ENCODE measurements around the gene COLEC11.
"Not testable (repeated sequence)": the region's sequence is repeated elsewhere in the genome, so short reads cannot be mapped to it uniquely, and the experiment has no call there.

Gene COLEC11

GRCh38 chr2:3655871-3656761 lies 61.2 kb downstream of the COLEC11 start:
- no peak for DNase-seq

DNA sequence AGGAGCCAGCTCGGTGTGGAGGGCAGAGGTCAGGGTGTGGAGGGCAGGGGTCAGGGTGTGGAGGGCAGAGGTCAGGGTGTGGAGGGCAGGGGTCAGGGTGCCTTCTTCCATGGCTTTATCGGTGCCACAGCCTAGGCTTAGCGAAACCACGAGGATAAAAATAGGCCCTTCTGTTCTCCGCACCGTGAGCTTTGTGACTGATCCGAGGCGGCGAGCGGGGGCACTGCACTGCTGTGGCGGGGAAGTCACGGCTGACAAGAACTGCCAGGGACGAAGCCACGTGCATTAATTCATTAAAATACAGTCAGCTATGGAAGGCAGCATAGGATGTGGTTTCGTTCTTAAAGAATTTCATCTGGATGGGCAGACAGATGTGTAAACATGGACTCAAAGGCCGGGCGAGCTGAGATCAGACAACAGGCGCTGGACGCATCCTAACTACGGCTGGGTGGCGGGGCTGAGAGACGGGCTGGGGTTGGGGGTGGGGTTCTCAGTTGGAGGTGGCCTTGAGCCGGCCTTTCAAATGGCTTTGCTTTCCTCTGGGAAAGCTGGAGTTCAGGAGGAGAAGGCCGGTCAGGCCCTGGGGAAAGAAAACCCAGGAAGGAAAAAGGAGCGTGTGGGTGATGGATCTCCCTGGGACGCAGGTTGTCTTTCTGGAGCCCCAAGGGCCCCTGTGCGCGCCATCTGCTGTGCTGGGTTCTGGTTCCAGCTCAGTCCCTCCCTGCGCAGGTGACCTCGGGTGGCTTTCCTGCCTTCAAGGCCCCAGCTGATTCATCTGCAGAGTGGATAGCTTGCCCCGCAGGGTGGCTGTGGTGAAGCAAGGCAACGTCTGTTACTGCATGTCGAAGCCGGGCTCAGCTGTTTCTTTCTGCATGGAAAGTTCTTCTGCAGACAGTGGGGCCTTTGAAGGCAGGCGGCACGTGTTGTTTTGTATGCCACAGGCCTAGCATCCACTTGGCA lies 62.1 kb downstream of the COLEC11 start:
- DNase-seq: no peak

- no peak for DNase-seq
These were observed 63.0 kb downstream of the COLEC11 start, which contains the start of gene ALLC for GRCh38 chr2:3657881-3658280. ALLC (plus strand) TSS chr2:3658200; CDS start chr2:3671158, 12,958 bp downstream.

DNA sequence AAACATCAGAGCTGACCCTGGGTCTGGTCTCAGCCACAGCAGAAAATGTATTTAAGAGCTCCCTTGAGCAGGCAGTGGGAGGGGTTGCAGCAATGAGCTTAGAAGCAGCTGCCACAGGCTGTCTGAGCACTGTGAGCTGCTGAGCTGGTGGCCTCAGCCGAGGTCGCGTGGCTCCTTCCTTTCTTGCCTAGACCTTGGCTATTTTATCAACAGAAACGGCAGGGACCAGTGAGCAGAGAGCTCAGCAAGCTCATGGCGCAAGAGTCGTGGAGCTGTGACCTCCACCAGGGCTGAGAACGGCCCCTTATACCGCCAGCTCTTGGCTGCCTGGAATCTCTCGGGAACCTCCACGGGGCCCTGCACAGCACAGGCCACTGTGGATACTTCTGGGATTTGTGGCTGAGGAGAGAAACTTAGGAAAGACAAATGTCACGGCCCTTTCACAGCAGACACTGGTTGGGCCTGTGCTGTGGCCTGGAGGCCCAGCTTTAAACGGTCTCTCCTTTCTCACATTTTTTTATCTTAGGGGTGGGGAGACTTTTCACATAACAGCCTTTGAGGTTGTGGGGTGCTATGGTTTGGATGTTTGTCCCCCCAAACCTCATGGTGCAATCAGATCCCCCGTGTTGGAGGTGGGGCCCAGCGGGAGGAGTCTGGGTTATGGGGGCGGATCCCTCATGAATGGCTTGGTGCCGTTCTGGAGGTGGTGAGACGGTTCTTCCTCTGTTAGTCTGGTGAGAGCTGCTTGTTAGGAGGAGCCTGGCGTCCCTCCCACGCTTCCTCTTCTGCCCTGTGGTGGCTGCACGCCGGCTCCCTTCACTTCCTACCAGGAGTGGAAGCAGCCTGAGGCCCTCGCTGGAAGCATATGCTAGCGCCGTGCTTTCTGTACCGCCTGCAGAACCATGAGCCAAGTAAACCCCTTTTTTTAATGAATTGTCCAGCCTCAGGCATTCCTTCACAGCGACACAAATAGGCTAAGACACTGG lies 64.8 kb downstream of the COLEC11 start:
- no peak for DNase-seq

- not testable (repeated sequence) for DNase-seq
These were observed 65.7 kb downstream of the COLEC11 start for GRCh38 chr2:3660640-3661039.

DNA sequence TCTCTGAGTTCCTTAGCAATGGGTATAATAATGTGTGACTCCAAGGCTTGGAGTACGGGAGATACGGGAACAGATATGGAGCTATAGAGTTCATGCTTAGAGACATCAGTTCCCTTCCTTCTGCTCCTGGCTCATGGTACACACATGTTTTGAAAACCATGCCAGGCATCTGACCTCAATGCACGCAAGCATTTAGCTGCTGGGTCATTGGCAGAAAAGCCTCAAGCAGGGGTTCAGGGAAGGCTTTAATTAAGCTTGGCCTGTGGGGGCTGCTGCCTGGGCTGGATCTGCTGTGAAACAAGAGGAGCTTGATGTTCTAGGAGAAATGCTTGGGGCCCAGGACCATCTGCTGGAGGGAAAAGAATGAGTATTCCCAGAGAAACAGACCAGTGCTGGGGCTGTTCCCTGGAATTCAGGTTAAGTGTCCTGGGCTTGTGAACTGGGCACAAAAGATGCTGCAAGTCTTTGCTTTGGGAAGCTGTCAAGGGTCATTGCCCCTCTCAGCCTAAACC lies 66.3 kb downstream of the COLEC11 start:
- DNase-seq: no peak

DNA sequence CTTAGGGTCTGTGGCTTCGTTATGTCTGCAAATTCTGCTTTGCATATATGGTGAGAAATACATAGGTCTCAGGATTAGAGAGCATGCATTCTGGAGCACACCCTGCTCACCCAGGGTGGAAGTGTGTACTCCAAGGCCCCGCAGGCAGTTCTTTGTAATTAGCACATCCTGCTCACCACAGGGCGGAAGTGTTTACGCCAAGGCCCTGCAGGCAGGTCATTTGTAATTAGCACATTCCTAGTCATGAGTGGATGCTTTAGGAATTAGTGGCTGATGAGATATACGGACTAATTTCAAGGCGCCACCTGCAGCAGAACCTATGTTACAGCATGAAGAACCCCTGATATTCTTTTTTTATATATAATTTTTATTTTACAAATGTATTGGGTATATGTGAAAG lies 67.3 kb downstream of the COLEC11 start:
- no peak for DNase-seq

DNA sequence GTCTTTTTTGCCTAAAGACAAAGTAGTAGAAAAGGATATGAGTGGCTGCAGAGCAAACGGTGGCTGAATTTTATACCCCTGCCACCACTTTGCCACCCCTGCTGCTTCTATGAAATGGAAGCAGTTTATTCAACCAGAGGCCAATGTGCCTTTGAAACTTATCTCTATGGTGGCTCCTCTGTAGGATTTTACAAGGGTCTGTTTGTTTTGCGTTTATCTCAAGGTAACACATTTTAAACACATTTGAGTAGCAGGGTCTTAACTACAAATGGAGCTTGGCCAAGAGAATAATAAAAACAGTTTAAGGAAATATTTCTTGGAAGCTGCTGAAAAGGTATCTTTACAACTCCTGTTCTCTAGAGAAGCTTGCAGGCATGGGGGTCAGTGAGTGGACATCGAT lies 69.2 kb downstream of the COLEC11 start:
- no peak for DNase-seq

- no peak for DNase-seq
These were observed 70.0 kb downstream of the COLEC11 start for GRCh38 chr2:3664925-3665324.

GRCh38 chr2:3665886-3666612 lies 71.1 kb downstream of the COLEC11 start:
- DNase-seq: no peak

DNA sequence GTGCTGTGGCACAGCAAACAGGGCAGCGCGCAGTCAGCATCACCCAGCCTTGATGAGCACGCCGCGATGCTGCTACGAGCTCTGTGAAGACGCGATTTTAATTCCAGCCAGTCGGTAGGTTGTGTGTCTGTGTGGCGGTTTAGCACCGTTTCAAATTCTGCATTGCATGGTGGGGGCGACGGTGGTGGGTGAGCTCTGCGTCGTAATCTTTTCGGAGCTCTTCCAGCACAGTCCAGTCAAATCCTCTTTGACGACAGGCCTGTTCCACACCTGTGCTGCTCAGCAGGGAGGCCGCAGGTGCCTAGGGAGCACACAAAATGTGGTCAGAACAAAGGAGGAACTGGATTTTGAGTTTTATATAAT lies 71.7 kb downstream of the COLEC11 start:
- no peak for DNase-seq

- DNase-seq: no peak
These were observed 72.3 kb downstream of the COLEC11 start for GRCh38 chr2:3667151-3667631.

GRCh38 chr2:3669656-3670055 lies 74.7 kb downstream of the COLEC11 start:
- no peak for DNase-seq

DNA sequence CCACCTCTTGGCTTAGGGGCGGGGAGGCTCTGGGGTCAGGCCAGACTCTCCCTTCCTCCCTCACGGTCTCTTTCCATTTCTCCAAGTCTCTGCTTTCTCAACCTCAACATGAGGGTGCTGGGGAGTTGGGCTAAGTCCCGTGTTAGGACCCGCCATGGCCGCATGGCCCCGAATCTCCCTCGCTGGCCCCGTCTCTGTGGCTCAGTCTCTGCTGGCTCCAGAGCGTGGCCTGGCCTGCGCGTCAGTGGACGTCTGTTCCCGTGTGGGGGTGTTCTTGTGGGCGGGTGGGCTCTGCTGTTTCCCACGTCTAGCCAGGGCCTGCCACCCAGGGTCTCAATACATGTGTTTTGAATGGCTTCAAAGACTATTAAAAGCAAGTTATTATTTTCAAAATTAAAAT lies 75.5 kb downstream of the COLEC11 start:
- DNase-seq: no peak

GRCh38 chr2:3670941-3671340 lies 76.0 kb downstream of the COLEC11 start:
- no peak for DNase-seq

DNA sequence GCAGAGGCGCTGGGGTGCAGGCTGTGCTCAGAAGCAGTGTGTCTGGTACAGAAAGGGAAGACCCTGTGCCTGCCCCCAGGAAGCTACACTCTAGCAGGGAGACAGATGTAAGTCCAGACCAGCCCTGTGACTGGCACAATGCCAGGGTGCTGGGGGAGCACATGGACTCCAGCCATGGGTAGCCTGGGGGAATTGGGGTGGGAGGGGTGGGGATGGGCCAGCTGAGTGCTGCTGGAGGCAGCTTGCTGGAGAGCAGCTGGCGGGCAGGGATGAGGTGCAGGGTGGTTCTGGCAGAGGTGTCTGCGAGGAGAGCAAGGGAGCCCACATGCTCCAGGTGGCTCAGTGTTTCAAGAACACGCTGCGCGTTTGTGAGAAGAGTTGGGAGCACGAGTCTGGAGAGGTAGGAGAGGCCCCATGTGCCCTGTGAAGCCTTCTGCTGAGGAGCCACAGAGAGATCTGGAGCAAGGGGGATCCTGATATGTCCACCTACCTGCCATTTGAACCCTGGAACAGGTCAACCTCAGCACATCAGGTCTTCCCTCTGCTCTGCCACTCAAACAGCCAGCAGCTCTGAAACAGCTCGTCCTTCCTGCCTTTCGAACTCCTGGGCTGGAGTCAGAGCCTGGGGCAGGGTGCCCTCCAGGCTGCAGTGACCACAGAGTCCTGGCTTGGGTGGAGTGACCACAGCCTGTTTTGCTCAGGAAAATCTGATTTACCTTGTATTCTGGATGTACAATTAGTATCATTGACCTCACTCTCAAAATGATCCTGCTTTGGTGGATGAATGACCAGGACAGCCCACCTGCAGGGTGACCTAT lies 78.2 kb downstream of the COLEC11 start:
- DNase-seq: no peak

GRCh38 chr2:3674066-3674845 lies 79.3 kb downstream of the COLEC11 start:
- DNase-seq: no peak

GRCh38 chr2:3675687-3676086 lies 80.8 kb downstream of the COLEC11 start:
- DNase-seq: no peak

GRCh38 chr2:3677436-3677835 lies 82.5 kb downstream of the COLEC11 start:
- no peak for DNase-seq

GRCh38 chr2:3678212-3678611 lies 83.3 kb downstream of the COLEC11 start:
- no peak for DNase-seq

Measured in activated effector memory CD4-positive, alpha-beta T cell treated with Interleukin-2 at 50 U/mL for 16 hours (primary cell).